ENCODE measurements around the gene IL9R. TPM values are rescaled to one million over a fixed set of nuclear protein-coding genes. Genes with fewer than 3 reads are reported as not detected.

The IL9R gene
- total RNA-seq, 2 donors from 2014 or later: 0.31 to 0.62 TPM

DNA sequence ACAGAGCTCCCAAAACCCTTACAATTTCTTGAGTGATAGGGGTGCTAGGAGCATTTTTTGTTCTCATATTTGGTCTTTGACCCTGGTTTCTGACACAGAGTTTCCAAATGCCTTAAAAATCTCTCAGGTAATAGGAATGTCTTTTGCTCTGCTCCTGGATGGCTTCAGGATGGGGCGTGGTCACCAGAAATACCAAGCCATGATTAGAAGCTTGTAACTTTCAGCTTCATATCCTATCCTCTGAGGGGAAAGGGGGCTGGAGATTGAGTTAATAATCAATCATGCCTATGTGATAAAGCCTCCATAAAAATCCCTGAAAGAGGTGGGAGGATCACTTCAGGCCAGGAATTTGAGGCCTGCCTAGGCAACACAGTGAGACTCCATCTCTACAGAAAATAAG is 34.6 kb upstream of the IL9R start:
- peaks cover 57% of the 10 kb centered on the region for H3K9me3 ChIP-seq (ENCODE audit: control insufficient read depth, low read length)
- no peak overlapping the region for H3K9ac ChIP-seq (ENCODE audit: extremely low read depth, low read length, poor library complexity, severe bottlenecking)
- Mint-ChIP-seq H3K4me3 (no peak overlapping the region), H3K27ac (no peak overlapping the region), H3K9me3 (peaks cover 77% of the 10 kb centered on the region), H3K27me3 (ENCODE audit: insufficient read depth) (no peaks in the 10 kb centered on the region), H3K4me1 (no peaks in the 10 kb centered on the region), H3K36me3 (ENCODE audit: low read depth) (no peaks in the 10 kb centered on the region)
- H3K4me1 ChIP-seq (ENCODE audit: control insufficient read depth, insufficient read depth, low read length): no peaks in the 10 kb centered on the region
- WGBS, 2 experiments (ENCODE audit: insufficient coverage in 1 of 2, insufficient read length in 1 of 2): 42 to 86% methylated on average over 1 of the region's 1 CpG
- H3K27me3 ChIP-seq (ENCODE audit: control insufficient read depth, insufficient read depth, low read length, poor library complexity, severe bottlenecking): no peaks in the 10 kb centered on the region
- H3K27ac ChIP-seq (ENCODE audit: low read depth, low read length): no peak overlapping the region
- no peaks in the 10 kb centered on the region for H3K36me3 ChIP-seq (ENCODE audit: control insufficient read depth, insufficient read depth, low read length)
- TF ChIP-seq, protein P1, sequence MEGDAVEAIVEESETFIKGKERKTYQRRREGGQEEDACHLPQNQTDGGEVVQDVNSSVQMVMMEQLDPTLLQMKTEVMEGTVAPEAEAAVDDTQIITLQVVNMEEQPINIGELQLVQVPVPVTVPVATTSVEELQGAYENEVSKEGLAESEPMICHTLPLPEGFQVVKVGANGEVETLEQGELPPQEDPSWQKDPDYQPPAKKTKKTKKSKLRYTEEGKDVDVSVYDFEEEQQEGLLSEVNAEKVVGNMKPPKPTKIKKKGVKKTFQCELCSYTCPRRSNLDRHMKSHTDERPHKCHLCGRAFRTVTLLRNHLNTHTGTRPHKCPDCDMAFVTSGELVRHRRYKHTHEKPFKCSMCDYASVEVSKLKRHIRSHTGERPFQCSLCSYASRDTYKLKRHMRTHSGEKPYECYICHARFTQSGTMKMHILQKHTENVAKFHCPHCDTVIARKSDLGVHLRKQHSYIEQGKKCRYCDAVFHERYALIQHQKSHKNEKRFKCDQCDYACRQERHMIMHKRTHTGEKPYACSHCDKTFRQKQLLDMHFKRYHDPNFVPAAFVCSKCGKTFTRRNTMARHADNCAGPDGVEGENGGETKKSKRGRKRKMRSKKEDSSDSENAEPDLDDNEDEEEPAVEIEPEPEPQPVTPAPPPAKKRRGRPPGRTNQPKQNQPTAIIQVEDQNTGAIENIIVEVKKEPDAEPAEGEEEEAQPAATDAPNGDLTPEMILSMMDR (conservative IDR thresholded peaks at IDR 0.05): no peak
- DNase-seq: no peak
- no peak overlapping the region for H3K4me3 ChIP-seq (ENCODE audit: low read length)

DNA sequence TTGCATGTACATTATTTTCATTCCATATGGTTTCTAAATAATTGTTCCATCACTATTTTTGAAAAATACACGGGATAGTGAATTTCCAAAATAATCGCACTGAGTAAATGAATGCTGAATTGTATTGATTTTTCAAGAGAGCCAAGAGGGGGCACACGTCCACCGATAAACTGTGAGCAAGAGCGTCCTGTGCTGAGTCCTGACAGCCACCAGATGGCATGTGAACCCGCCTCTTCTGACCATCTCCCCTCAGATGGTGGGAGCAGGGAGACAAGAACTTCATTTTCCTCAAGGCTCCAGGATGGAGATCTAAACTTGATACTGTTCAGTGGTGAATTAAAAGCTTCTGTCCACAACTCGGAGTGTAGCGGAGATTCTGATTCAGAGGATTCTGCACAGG is 30.6 kb upstream of the IL9R start:
- H3K27ac Mint-ChIP-seq: no peak overlapping the region
- WGBS, 2 experiments (ENCODE audit: insufficient coverage in 1 of 2, insufficient read length in 1 of 2): 50 to 52% methylated on average over 8 of the region's 8 CpGs
- DNase-seq: peak; percentile 62

DNA sequence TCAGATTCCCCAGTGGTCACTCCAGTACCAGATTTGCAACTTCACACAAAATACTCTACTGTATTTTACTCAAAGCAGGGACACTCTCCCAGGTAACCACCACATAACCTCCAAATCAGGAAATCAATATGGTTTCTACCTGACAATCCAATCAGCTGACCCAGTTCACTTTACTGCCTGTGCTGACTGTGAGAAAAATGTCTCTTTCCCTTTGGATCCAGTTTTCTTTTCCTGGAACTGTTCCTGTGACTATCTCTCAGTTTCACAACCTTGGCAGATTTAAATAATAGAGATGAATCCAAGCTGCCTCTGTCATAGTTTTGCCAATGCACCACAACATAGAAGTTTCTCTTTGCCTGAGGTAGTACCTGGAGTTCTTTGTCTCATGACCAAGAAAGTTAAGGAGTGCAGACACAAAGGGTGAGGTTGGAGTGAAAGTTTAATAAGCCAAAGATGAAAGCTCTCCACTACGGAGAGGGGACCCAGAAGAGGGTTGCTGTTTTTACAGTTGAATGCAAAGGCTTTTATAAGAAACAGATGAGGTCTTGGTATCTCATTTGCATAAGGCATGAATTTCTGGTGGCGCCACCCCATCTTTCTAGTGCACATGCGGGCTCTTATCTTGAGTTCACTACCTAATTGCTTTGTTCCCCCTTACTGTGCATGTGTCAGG is 29.7 kb upstream of the IL9R start:
- Mint-ChIP-seq H3K27me3 (ENCODE audit: insufficient read depth) (no peaks in the 10 kb centered on the region), H3K36me3 (ENCODE audit: low read depth) (no peaks in the 10 kb centered on the region), H3K4me3 (no peak overlapping the region), H3K9me3 (peaks cover 89% of the 10 kb centered on the region), H3K4me1 (no peaks in the 10 kb centered on the region), H3K27ac (no peak overlapping the region)
- Histone ChIP-seq H3K27ac (ENCODE audit: low read depth, low read length) (no peak overlapping the region), H3K27me3 (ENCODE audit: control insufficient read depth, insufficient read depth, low read length, poor library complexity, severe bottlenecking) (no peaks in the 10 kb centered on the region), H3K4me1 (ENCODE audit: control insufficient read depth, insufficient read depth, low read length) (no peaks in the 10 kb centered on the region), H3K4me3 (ENCODE audit: low read length) (no peak overlapping the region), H3K36me3 (ENCODE audit: control insufficient read depth, insufficient read depth, low read length) (no peaks in the 10 kb centered on the region), H3K9ac (ENCODE audit: extremely low read depth, low read length, poor library complexity, severe bottlenecking) (no peak overlapping the region), H3K9me3 (ENCODE audit: control insufficient read depth, low read length) (peaks cover 52% of the 10 kb centered on the region)
- TF ChIP-seq, protein P1 (conservative IDR thresholded peaks at IDR 0.05): no peak
- 77 to 81% methylated on average over 3 of the region's 3 CpGs for WGBS, 2 experiments (ENCODE audit: insufficient coverage in 1 of 2, insufficient read length in 1 of 2)
- no peak for DNase-seq

More for the DNA sequence above, 30.6 kb upstream of the IL9R start:
- TF ChIP-seq, protein P1 (conservative IDR thresholded peaks at IDR 0.05): peak; percentile 77
- Histone ChIP-seq H3K4me3 (ENCODE audit: low read length) (peak overlapping the region; percentile 30), H3K36me3 (ENCODE audit: control insufficient read depth, insufficient read depth, low read length) (no peaks in the 10 kb centered on the region), H3K9ac (ENCODE audit: extremely low read depth, low read length, poor library complexity, severe bottlenecking) (no peak overlapping the region), H3K9me3 (ENCODE audit: control insufficient read depth, low read length) (peaks cover 56% of the 10 kb centered on the region), H3K4me1 (ENCODE audit: control insufficient read depth, insufficient read depth, low read length) (no peaks in the 10 kb centered on the region), H3K27ac (ENCODE audit: low read depth, low read length) (no peak overlapping the region), H3K27me3 (ENCODE audit: control insufficient read depth, insufficient read depth, low read length, poor library complexity, severe bottlenecking) (no peaks in the 10 kb centered on the region)
- H3K27me3 Mint-ChIP-seq (ENCODE audit: insufficient read depth): no peaks in the 10 kb centered on the region
- no peaks in the 10 kb centered on the region for H3K4me1 Mint-ChIP-seq
- H3K9me3 Mint-ChIP-seq: peaks cover 86% of the 10 kb centered on the region
- no peak overlapping the region for H3K4me3 Mint-ChIP-seq
- H3K36me3 Mint-ChIP-seq (ENCODE audit: low read depth): no peaks in the 10 kb centered on the region

Measured in endodermal cell (in vitro differentiated cells).